ENCODE data around the gene ZNF878.

ZNF878 gene

DNA sequence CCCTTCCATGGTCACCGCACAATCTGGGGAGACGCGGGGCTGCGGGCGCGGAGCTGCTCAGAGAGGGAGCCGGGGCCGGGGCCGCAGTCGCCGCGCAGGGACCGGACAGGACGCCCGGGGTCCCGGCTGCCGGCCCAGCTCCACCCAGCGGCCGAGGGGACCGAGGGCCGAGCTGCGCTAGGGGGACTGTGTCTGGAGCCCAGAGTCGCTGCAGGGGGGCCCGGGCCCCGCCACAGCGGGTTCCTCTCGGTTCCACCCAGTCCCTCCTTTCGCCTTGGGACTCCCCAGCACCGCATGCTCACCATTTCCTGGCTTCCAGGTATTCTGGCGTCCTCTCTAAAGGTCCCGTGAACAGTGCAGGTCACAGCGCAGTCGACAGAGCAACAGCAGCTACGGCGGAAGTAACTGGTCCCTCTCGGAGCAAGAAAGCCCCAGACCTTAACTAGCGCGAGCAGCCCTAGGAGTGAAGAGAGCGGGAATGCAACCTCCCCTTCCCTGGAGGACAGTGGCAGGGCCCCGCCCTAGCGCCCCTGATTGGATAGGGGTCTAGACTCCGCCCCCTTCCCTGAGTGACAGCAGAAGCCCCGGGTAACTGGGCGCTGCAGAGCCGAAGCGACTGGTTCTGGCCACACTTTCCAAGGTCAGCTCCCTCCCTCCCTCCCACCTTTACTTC, at the start of gene ZNF878:
Gene ZNF878, minus strand, starts transcription at position 465 of the 673 bp plus-strand sequence. Its CDS starts 160 bp downstream, at position 305.
- peak in 1 of 3 experiments; percentile 24 for TF ChIP-seq CTCF (IDR thresholded peaks at IDR 0.05; ENCODE audit: unreplicated experiment in 3 of 3)
- peaks cover 15% of the 10 kb centered on the region for H3K36me3 Mint-ChIP-seq (ENCODE audit: low read depth)
- peaks cover 10% of the 10 kb centered on the region for H3K9me3 Mint-ChIP-seq
- peaks cover 9% of the 10 kb centered on the region for H3K4me1 Mint-ChIP-seq
- peak within 1 kb of the TSS; percentile 50 to 87 (median 81) for H3K27ac Mint-ChIP-seq
- H3K4me3 Mint-ChIP-seq: peak within 1 kb of the TSS; percentile 92 to 94 (median 93)
- peaks cover 29% of the 10 kb centered on the region for H3K27me3 Mint-ChIP-seq (ENCODE audit: low read depth)

GRCh38 chr19:12098040-12098439, 45.3 kb upstream of the ZNF878 start:
- Mint-ChIP-seq H3K27ac (no peak overlapping the region), H3K4me3 (no peak overlapping the region), H3K27me3 (ENCODE audit: low read depth) (no peaks in the 10 kb centered on the region), H3K9me3 (peaks cover 68% of the 10 kb centered on the region), H3K4me1 (peaks cover 4% of the 10 kb centered on the region), H3K36me3 (ENCODE audit: low read depth) (peaks cover 82% of the 10 kb centered on the region)
- no peak for TF ChIP-seq CTCF (IDR thresholded peaks at IDR 0.05; ENCODE audit: unreplicated experiment in 3 of 3)

GRCh38 chr19:12095111-12095790, 42.5 kb upstream of the ZNF878 start:
- Mint-ChIP-seq H3K27me3 (ENCODE audit: low read depth) (no peaks in the 10 kb centered on the region), H3K4me1 (peaks cover 11% of the 10 kb centered on the region), H3K4me3 (peak overlapping the region; percentile 19 to 37 (median 21)), H3K36me3 (ENCODE audit: low read depth) (peaks cover 80% of the 10 kb centered on the region), H3K27ac (no peak overlapping the region), H3K9me3 (peaks cover 43% of the 10 kb centered on the region)
- no peak for TF ChIP-seq CTCF (IDR thresholded peaks at IDR 0.05; ENCODE audit: unreplicated experiment in 3 of 3)

DNA sequence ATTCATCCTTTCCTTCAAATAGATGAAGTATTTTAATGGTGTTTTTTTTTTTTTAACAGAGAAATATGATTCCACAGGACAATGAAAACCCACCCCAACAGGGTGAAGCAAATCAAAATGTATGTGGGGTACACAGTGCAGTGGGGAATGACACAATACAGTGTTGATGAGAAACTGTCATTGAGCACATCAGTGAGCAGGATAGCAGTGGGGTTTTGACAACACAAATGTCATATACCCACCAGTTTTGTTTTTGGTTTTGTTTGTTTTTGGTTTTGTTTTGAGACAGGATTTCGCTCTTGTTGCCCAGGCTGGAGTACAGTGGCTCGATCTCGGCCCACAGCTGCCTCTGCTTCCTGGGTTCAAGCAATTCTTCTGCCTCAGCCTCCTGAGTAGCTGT, 41.0 kb upstream of the ZNF878 start:
- Mint-ChIP-seq H3K36me3 (ENCODE audit: low read depth) (peaks cover 73% of the 10 kb centered on the region), H3K27me3 (ENCODE audit: low read depth) (no peaks in the 10 kb centered on the region), H3K9me3 (peaks cover 30% of the 10 kb centered on the region), H3K4me3 (peak overlapping the region; percentile 87 to 94 (median 92)), H3K4me1 (peaks cover 11% of the 10 kb centered on the region), H3K27ac (no peak overlapping the region)
- TF ChIP-seq CTCF (IDR thresholded peaks at IDR 0.05; ENCODE audit: unreplicated experiment in 3 of 3): no peak

DNA sequence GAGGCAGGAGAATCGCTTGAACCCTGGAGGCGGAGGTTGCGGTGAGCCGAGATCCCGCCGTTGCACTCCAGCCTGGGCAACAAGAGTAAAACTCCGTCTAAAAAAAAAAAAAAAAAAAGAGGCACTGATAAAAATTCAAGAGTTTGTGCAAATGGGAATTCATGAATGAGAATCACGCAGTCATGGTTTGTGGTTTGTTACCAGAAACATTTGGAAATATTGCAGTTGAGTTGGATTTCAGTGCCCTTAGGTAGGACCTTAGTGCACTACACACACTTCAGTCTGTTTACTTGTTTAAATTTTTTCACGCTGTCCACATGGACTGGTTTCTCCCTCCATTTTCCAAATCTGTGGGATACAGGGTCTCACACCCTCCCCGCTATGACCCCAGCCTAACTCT, 40.2 kb upstream of the ZNF878 start:
- H3K36me3 Mint-ChIP-seq (ENCODE audit: low read depth): peaks cover 68% of the 10 kb centered on the region
- H3K27ac Mint-ChIP-seq: peak overlapping the region; percentile 44 to 91 (median 67)
- H3K4me1 Mint-ChIP-seq: peaks cover 11% of the 10 kb centered on the region
- peak overlapping the region; percentile 87 to 94 (median 92) for H3K4me3 Mint-ChIP-seq
- peaks cover 24% of the 10 kb centered on the region for H3K9me3 Mint-ChIP-seq
- no peak for TF ChIP-seq CTCF (IDR thresholded peaks at IDR 0.05; ENCODE audit: unreplicated experiment in 3 of 3)
- no peaks in the 10 kb centered on the region for H3K27me3 Mint-ChIP-seq (ENCODE audit: low read depth)

All from nephron (organoid).